CD4-positive, alpha-beta T cell (primary cell): ENCODE data around the gene SPRY4. TPM values are rescaled to one million over a fixed set of nuclear protein-coding genes. Genes with fewer than 3 reads are reported as not detected.

Experiments
- ATAC-seq: fragments of 200-7000 bp; cut with Tn5 transposase; one replicate; pipeline ENCODE4 v1.10.0; 2022; ENCODE audit warnings: mild to moderate bottlenecking; ENCODE audit not compliant: poor library complexity
- CTCF ChIA-PET: fragments of 350-600 bp; sonication (Branson Sonifier 250); formaldehyde crosslinking; loops from one replicate; lab custom pipeline; 2021; ENCODE audit warnings: antibody characterized with exemption, inconsistent platforms; lab: Charles Lee
- POLR2A ChIA-PET: fragments of 350-600 bp; sonication (Branson Sonifier 250); formaldehyde crosslinking; loops from one replicate; lab custom pipeline; 2021; ENCODE audit warnings: antibody characterized with exemption, inconsistent platforms; lab: Charles Lee
- DNase-seq, 14 experiments: peaks; one replicate each; pipeline ENCODE4 v3.0.0-alpha.2; 2013 to 2020; ENCODE audit warnings: mixed read lengths in 2 of 14
- H3K27ac ChIP-seq, 2 donors: one replicate each; pipeline versions ENCODE4 v1.5.1 to v1.7.0; 2013; ENCODE audit warnings: low read length in 2 of 2, low read depth in 1 of 2, mild to moderate bottlenecking in 1 of 2
- H3K27me3 ChIP-seq, 2 experiments: 1 replicate in 1 of 2; 2 replicates in 1 of 2; pipeline versions ENCODE4 v1.6.1 to v1.7.0; 2013; ENCODE audit warnings: low read length in 2 of 2, control low read depth in 1 of 2, mild to moderate bottlenecking in 1 of 2, moderate library complexity in 1 of 2; ENCODE audit not compliant: insufficient read depth in 2 of 2, control insufficient read depth in 1 of 2
- H3K36me3 ChIP-seq: one replicate; pipeline ENCODE4 v1.6.1; 2013; ENCODE audit warnings: low read length, control low read depth; ENCODE audit not compliant: insufficient read depth
- H3K4me1 ChIP-seq: one replicate; pipeline ENCODE4 v1.6.1; 2013; ENCODE audit warnings: low read length, control low read depth; ENCODE audit not compliant: insufficient read depth
- H3K4me3 ChIP-seq: one replicate; pipeline ENCODE4 v1.5.1; 2013; ENCODE audit warnings: mild to moderate bottlenecking, low read length, moderate library complexity
- H3K9me3 ChIP-seq, 2 experiments: 1 replicate in 1 of 2; 2 replicates in 1 of 2; pipeline versions ENCODE4 v1.6.1 to v1.7.0; 2013; ENCODE audit warnings: low read length in 2 of 2, mild to moderate bottlenecking in 2 of 2, control low read depth in 1 of 2, moderate library complexity in 1 of 2; ENCODE audit not compliant: control insufficient read depth in 1 of 2, insufficient read depth in 1 of 2
- H3K27ac Mint-ChIP-seq: one replicate; pipeline ENCODE4 v1.8.0; 2020; ENCODE audit warnings: mixed read lengths
- H3K27me3 Mint-ChIP-seq: one replicate; pipeline ENCODE4 v1.8.0; 2021; ENCODE audit warnings: mixed read lengths
- H3K36me3 Mint-ChIP-seq: one replicate; pipeline ENCODE4 v1.8.0; 2021; ENCODE audit warnings: low read depth, mixed read lengths
- H3K4me1 Mint-ChIP-seq: one replicate; pipeline ENCODE4 v1.8.0; 2021; ENCODE audit warnings: low read depth, mixed read lengths
- H3K4me3 Mint-ChIP-seq: one replicate; pipeline ENCODE4 v1.8.0; 2020; ENCODE audit warnings: mild to moderate bottlenecking, mixed read lengths
- H3K9me3 Mint-ChIP-seq: one replicate; pipeline ENCODE4 v1.8.0; 2020; ENCODE audit warnings: mixed read lengths
- intact Hi-C, 2 experiments: fragments of 100-400 bp; cut with DNase I in 1 of 2; cut with micrococcal nuclease in 1 of 2; formaldehyde crosslinking; loops; one replicate each; pipeline versions ENCODE4 v1.15.1 to v1.9.0; 2023 to 2025; cut with DNase I, micrococcal nuclease
- total RNA-seq, 174 experiments: library from RNA in 2 of 174; stranded (reverse) in 2 of 174; gene quantifications; one replicate each; pipeline ENCODE4 v1.2.3 and lab custom pipeline; 2021 to 2026
- TF ChIP-seq, protein P1 (sequence below): fragments of 200-600 bp; IDR thresholded peaks from one replicate; pipeline ENCODE4 v1.8.0; 2022; ENCODE audit warnings: antibody characterized with exemption, mild to moderate bottlenecking

SPRY4 gene
- total RNA-seq, 2 experiments from 2014 or later = 0.16 to 0.34 TPM

DNA sequence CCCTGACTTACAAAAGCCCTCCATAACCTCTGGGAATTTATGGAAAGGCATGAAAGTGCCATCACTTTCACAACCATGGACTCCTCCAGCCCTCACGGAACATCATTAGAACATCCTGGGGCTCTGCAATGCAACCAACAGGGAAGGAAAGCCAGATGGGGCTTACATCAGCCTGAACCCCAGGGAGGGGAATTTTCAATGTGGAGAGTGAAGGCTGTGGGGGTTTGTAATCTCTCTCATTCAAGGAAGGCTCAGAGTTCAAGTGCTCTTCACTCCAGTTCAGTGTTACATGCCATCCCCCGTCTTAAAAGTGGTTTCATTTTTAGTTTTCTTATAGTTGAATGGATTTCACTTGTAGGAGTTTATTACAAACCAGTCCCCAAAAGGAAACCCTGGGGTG lies 5.7 kb downstream of the SPRY4 start:
- no peak overlapping the region for H3K4me3 ChIP-seq
- Mint-ChIP-seq H3K27me3 (peaks cover 47% of the 10 kb centered on the region), H3K4me3 (no peak overlapping the region), H3K9me3 (no peaks in the 10 kb centered on the region), H3K4me1 (peaks cover 43% of the 10 kb centered on the region), H3K27ac (no peak overlapping the region), H3K36me3 (no peaks in the 10 kb centered on the region)
- intact Hi-C loops = no loop called here
- H3K27ac ChIP-seq = no peak overlapping the region
- TF ChIP-seq, protein P1, sequence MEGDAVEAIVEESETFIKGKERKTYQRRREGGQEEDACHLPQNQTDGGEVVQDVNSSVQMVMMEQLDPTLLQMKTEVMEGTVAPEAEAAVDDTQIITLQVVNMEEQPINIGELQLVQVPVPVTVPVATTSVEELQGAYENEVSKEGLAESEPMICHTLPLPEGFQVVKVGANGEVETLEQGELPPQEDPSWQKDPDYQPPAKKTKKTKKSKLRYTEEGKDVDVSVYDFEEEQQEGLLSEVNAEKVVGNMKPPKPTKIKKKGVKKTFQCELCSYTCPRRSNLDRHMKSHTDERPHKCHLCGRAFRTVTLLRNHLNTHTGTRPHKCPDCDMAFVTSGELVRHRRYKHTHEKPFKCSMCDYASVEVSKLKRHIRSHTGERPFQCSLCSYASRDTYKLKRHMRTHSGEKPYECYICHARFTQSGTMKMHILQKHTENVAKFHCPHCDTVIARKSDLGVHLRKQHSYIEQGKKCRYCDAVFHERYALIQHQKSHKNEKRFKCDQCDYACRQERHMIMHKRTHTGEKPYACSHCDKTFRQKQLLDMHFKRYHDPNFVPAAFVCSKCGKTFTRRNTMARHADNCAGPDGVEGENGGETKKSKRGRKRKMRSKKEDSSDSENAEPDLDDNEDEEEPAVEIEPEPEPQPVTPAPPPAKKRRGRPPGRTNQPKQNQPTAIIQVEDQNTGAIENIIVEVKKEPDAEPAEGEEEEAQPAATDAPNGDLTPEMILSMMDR = no peak
- H3K9me3 ChIP-seq = peaks cover 0 to 12% of the 10 kb centered on the region in 2 experiments
- ATAC-seq (no peak), DNase-seq (no peak)
- POLR2A ChIA-PET = no interaction called here
- CTCF ChIA-PET = no interaction called here
- H3K4me1 ChIP-seq = peaks cover 24% of the 10 kb centered on the region
- peaks cover 28 to 38% of the 10 kb centered on the region in 2 experiments for H3K27me3 ChIP-seq
- H3K36me3 ChIP-seq = no peaks in the 10 kb centered on the region

DNA sequence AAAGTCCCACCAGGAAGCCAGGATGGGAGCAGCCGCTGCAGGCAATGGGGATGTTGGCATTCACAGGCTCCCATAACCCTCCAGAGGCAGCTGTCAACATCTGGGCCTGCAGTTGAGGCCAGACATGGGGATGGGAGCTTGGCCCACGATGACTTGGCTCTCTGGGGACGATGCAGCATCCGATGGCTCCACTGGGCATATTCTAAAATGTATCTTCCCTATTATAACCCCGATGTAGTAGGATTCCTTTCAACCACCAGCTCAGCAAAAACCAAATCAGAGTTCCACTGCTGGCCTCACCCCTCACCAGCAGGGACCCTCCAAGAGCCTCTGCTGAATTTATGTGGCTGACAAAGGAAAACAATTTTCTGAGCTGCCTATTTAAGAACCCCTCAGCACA lies 7.1 kb downstream of the SPRY4 start:
- intact Hi-C loops = no loop called here
- Histone ChIP-seq H3K9me3 (peaks cover 0 to 8% of the 10 kb centered on the region in 2 experiments), H3K4me1 (peaks cover 14% of the 10 kb centered on the region), H3K27ac (no peak overlapping the region), H3K36me3 (no peaks in the 10 kb centered on the region), H3K4me3 (no peak overlapping the region), H3K27me3 (peaks cover 15 to 24% of the 10 kb centered on the region in 2 experiments)
- no peaks in the 10 kb centered on the region for H3K9me3 Mint-ChIP-seq
- TF ChIP-seq, protein P1 = no peak
- no peaks in the 10 kb centered on the region for H3K36me3 Mint-ChIP-seq
- peaks cover 34% of the 10 kb centered on the region for H3K4me1 Mint-ChIP-seq
- ATAC-seq (no peak), DNase-seq (no peak)
- no peak overlapping the region for H3K27ac Mint-ChIP-seq
- POLR2A ChIA-PET = interaction anchor here (1.1 kb wide), 1 partner anchor 94 kb away, joined by 3 read pairs; no protein-coding TSS in a partner anchor
- CTCF ChIA-PET = no interaction called here
- no peak overlapping the region for H3K4me3 Mint-ChIP-seq
- peaks cover 34% of the 10 kb centered on the region for H3K27me3 Mint-ChIP-seq

DNA sequence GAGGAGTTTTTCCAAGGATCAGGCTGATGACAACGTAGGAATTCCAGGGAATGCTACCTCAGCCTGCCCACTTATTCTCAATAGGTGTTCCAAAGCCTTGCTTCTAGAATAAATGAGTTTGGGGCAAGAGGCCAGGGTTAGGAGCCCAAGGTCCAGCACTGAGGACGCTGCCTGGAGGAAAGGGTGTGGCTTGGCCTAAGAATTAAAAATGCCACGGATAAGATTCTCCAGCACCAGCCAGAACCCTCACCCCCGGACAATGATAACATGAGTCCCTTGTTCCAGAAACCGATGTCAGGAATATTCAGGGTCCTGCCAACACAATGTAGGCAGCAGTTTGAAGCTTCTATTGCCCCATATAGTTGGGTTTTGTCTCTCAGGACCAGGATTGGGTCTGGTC lies 7.6 kb downstream of the SPRY4 start:
- POLR2A ChIA-PET = interaction anchor here (1.1 kb wide), 1 partner anchor 93 kb away, joined by 3 read pairs; no protein-coding TSS in a partner anchor
- H3K27me3 ChIP-seq = peaks cover 12 to 19% of the 10 kb centered on the region in 2 experiments
- Mint-ChIP-seq H3K27me3 (peaks cover 28% of the 10 kb centered on the region), H3K36me3 (no peaks in the 10 kb centered on the region), H3K27ac (no peak overlapping the region), H3K4me1 (peaks cover 34% of the 10 kb centered on the region), H3K4me3 (no peak overlapping the region), H3K9me3 (no peaks in the 10 kb centered on the region)
- H3K9me3 ChIP-seq = peaks cover 0 to 8% of the 10 kb centered on the region in 2 experiments
- no peak for ATAC-seq
- H3K4me3 ChIP-seq = no peak overlapping the region
- peaks cover 14% of the 10 kb centered on the region for H3K4me1 ChIP-seq
- CTCF ChIA-PET = no interaction called here
- DNase-seq = no peak
- intact Hi-C loops = no loop called here
- no peaks in the 10 kb centered on the region for H3K36me3 ChIP-seq
- TF ChIP-seq, protein P1 = no peak
- no peak overlapping the region for H3K27ac ChIP-seq
